HEK293T (cell line): Measurements from ENCODE around the gene OTOP3.

Source experiments
- ELF4 ChIP-seq: fragments of 450-650 bp; IDR thresholded peaks from 2 replicates; pipeline ENCODE4 v1.6.1; 2017; ENCODE audit warnings: antibody characterized with exemption
- SP1 ChIP-seq: fragments of 450-650 bp; IDR thresholded peaks from 2 replicates; pipeline ENCODE4 v1.6.1; 2017
- SUZ12 ChIP-seq: fragments of 450-650 bp; IDR thresholded peaks from 2 replicates; pipeline ENCODE4 v1.6.1; 2016; ENCODE audit warnings: mild to moderate bottlenecking

DNA sequence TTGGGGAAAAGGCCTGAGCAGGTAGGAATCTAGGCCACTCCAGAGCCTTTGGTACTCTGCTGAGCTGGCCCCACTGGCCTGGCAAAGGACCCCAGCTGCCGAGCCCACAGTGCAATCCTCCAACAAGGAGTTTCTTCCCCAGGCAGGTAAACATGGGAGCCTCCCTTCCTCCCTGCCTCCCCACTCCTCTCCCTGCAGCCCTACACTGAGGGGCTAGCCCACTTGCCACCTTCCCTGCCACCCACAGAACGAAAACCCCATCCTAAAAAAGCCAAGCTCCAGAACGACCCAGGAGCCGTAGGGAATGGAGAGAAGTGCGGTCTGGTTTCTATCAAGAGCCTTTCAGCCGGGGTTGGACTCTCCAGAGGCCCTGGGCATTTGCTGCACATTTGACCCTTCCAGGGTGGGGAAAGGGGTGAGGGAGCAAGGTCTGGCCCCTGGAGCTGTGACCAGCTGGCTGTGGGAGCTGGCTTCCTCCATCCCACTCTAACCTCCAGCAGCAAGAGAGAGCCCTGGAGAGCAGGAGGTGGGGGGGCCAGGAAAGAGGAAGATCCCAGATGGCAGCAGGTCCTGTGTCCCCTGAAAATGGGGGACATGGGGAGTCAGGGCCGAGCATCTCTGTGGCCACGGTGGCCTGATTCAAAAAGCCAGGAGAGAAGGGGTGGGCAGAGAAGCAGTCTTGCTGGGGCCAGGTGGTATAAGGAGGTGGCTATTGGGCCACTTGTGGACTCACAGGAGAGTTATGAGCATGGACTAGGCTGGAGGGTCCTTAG lies 35.6 kb downstream of the OTOP3 start:
- TF ChIP-seq SUZ12 (no peak), SP1 (no peak), ELF4 (no peak)
